IPS-18c (cell line): ENCODE data around the gene HEBP1.

Experiments
- H3K4me3 ChIP-seq: 2 replicates; pipeline ENCODE4 v1.7.0; 2013; ENCODE audit warnings: low read depth, mild to moderate bottlenecking, low read length, moderate library complexity; ENCODE audit not compliant: insufficient read depth
- H3K9me3 ChIP-seq: one replicate; pipeline ENCODE4 v1.6.1; 2013; ENCODE audit warnings: mild to moderate bottlenecking, low read length, moderate library complexity; ENCODE audit not compliant: control insufficient read depth, insufficient read depth

The HEBP1 gene

GRCh38 chr12:13027508-13027907 is 27.4 kb upstream of the HEBP1 start:
- H3K9me3 ChIP-seq, result no peaks in the 10 kb centered on the region
- H3K4me3 ChIP-seq, result no peak overlapping the region

- H3K9me3 ChIP-seq, result no peaks in the 10 kb centered on the region
- no peak overlapping the region for H3K4me3 ChIP-seq
Measured at GRCh38 chr12:13027032-13027431, 27.0 kb upstream of the HEBP1 start.

GRCh38 chr12:13026286-13026685 is 26.2 kb upstream of the HEBP1 start:
- Histone ChIP-seq H3K9me3 (no peaks in the 10 kb centered on the region), H3K4me3 (no peak overlapping the region)

GRCh38 chr12:13024531-13024916 is 24.5 kb upstream of the HEBP1 start:
- H3K4me3 ChIP-seq, result no peak overlapping the region
- H3K9me3 ChIP-seq, result no peaks in the 10 kb centered on the region

GRCh38 chr12:13023811-13024530 is 23.9 kb upstream of the HEBP1 start:
- H3K4me3 ChIP-seq, result no peak overlapping the region
- no peaks in the 10 kb centered on the region for H3K9me3 ChIP-seq

- H3K4me3 ChIP-seq, result no peak overlapping the region
- H3K9me3 ChIP-seq, result no peaks in the 10 kb centered on the region
Measured at GRCh38 chr12:13022851-13023271, 22.8 kb upstream of the HEBP1 start.

- H3K4me3 ChIP-seq, result no peak overlapping the region
- H3K9me3 ChIP-seq, result no peaks in the 10 kb centered on the region
Measured at GRCh38 chr12:13011098-13011497, 11.0 kb upstream of the HEBP1 start.

GRCh38 chr12:13008741-13009380 is 8.8 kb upstream of the HEBP1 start:
- H3K9me3 ChIP-seq, result peaks cover 2% of the 10 kb centered on the region
- no peak overlapping the region for H3K4me3 ChIP-seq

GRCh38 chr12:13007496-13008233 is 7.6 kb upstream of the HEBP1 start:
- Histone ChIP-seq H3K4me3 (no peak overlapping the region), H3K9me3 (peaks cover 2% of the 10 kb centered on the region)

- no peak overlapping the region for H3K4me3 ChIP-seq
- peaks cover 2% of the 10 kb centered on the region for H3K9me3 ChIP-seq
Measured at GRCh38 chr12:13005649-13006048, 5.6 kb upstream of the HEBP1 start.

- Histone ChIP-seq H3K9me3 (peaks cover 2% of the 10 kb centered on the region), H3K4me3 (no peak overlapping the region)
Measured at GRCh38 chr12:13004986-13005385, 4.9 kb upstream of the HEBP1 start.

GRCh38 chr12:13004361-13004760 is 4.3 kb upstream of the HEBP1 start:
- Histone ChIP-seq H3K9me3 (peaks cover 2% of the 10 kb centered on the region), H3K4me3 (no peak overlapping the region)

GRCh38 chr12:13002301-13003097 is 2.4 kb upstream of the HEBP1 start:
- Histone ChIP-seq H3K9me3 (peaks cover 2% of the 10 kb centered on the region), H3K4me3 (no peak overlapping the region)

- Histone ChIP-seq H3K4me3 (peak overlapping the region; percentile 71), H3K9me3 (peaks cover 2% of the 10 kb centered on the region)
Measured at GRCh38 chr12:13001775-13002040, 1.6 kb upstream of the HEBP1 start.

GRCh38 chr12:13000925-13001774 is 1.1 kb upstream of the HEBP1 start:
- peak overlapping the region; percentile 71 for H3K4me3 ChIP-seq
- H3K9me3 ChIP-seq, result peaks cover 2% of the 10 kb centered on the region

- Histone ChIP-seq H3K4me3 (peak overlapping the region; percentile 71), H3K9me3 (peaks cover 2% of the 10 kb centered on the region)
Measured at GRCh38 chr12:13000616-13000924, 505 bp upstream of the HEBP1 start.
